Gastrocnemius medialis (tissue), 4 donors: ENCODE data around the gene FAM110A. TPM values are rescaled to one million over a fixed set of nuclear protein-coding genes. Genes with fewer than 3 reads are reported as not detected.

Experiments
- ATAC-seq, 2 donors: fragments of 150-250 bp; one replicate each; pipeline ENCODE4 v1.9.1; 2016
- DNase-seq, 2 donors: peaks; one replicate each; pipeline ENCODE4 v3.0.0-alpha.2; 2019
- H3K27ac ChIP-seq, 4 donors: fragments of 200-600 bp; sonication (generic); 1 replicate in 1 of 4; 2 replicates in 3 of 4; pipeline ENCODE4 v1.5.1; 2016 to 2018; ENCODE audit warnings: mild to moderate bottlenecking in 2 of 4, moderate library complexity in 1 of 4
- H3K27me3 ChIP-seq, 3 donors: fragments of 200-600 bp; sonication (generic) in 2 of 3; 1 replicate in 1 of 3; 2 replicates in 2 of 3; pipeline versions ENCODE4 v1.5.1 to v1.6.0; 2016 to 2019; ENCODE audit warnings: mild to moderate bottlenecking in 1 of 3, moderate library complexity in 1 of 3
- H3K36me3 ChIP-seq, 2 donors: fragments of 200-600 bp; sonication (generic) in 1 of 2; one replicate each; pipeline ENCODE4 v1.5.1; 2017 to 2018
- H3K4me1 ChIP-seq, 2 donors: fragments of 200-600 bp; sonication (generic) in 1 of 2; one replicate each; pipeline ENCODE4 v1.5.1; 2016 to 2017; ENCODE audit warnings: mild to moderate bottlenecking in 2 of 2
- H3K4me3 ChIP-seq, 4 donors: fragments of 200-600 bp; sonication (generic) in 3 of 4; 1 replicate in 1 of 4; 2 replicates in 3 of 4; pipeline ENCODE4 v1.5.1; 2016 to 2019; ENCODE audit warnings: mild to moderate bottlenecking in 2 of 4
- H3K9me3 ChIP-seq, 3 donors: fragments of 200-600 bp; sonication (generic) in 2 of 3; 1 replicate in 1 of 3; 2 replicates in 2 of 3; pipeline ENCODE4 v1.5.1; 2016 to 2019
- POLR2A ChIP-seq, 2 donors: fragments of 450-650 bp; IDR thresholded peaks; one replicate each; pipeline ENCODE4 v1.6.1; 2017; ENCODE audit warnings: antibody characterized with exemption in 2 of 2, mild to moderate bottlenecking in 2 of 2, moderate library complexity in 2 of 2
- in situ Hi-C, 4 donors: fragments of 200-750 bp; cut with MboI; loops; one replicate each; pipeline versions ENCODE4 v1.15.0 to v1.8.0; 2017; ENCODE audit warnings: low sequenced_read_pairs in 4 of 4
- intact Hi-C: fragments of 100-400 bp; cut with DNase I; formaldehyde crosslinking; loops from one replicate; pipeline ENCODE4 v1.15.1; 2023; ENCODE audit warnings: low total_unique reads
- total RNA-seq, 4 donors: library from RNA; depleted of rRNA; stranded (reverse); fragments of >200 nt; gene quantifications; one replicate each; pipeline versions ENCODE4 v1.1.0 to v1.2.3, GENCODE V29; 2016
- TF ChIP-seq, protein P1 (sequence below), 5 experiments: fragments of 450-650 bp in 3 of 5; fragments of 200-600 bp in 2 of 5; sonication (generic) in 2 of 5; IDR thresholded peaks in 4 of 5; conservative IDR thresholded peaks in 1 of 5; 1 replicate in 4 of 5; 2 replicates in 1 of 5; pipeline ENCODE4 v1.5.1; 2016 to 2019; ENCODE audit warnings: antibody characterized with exemption in 5 of 5, mild to moderate bottlenecking in 3 of 5, moderate library complexity in 3 of 5

Gene FAM110A
- total RNA-seq, 4 donors from 2014 or later: 0.25 to 6.2 (median 1.9) TPM

DNA sequence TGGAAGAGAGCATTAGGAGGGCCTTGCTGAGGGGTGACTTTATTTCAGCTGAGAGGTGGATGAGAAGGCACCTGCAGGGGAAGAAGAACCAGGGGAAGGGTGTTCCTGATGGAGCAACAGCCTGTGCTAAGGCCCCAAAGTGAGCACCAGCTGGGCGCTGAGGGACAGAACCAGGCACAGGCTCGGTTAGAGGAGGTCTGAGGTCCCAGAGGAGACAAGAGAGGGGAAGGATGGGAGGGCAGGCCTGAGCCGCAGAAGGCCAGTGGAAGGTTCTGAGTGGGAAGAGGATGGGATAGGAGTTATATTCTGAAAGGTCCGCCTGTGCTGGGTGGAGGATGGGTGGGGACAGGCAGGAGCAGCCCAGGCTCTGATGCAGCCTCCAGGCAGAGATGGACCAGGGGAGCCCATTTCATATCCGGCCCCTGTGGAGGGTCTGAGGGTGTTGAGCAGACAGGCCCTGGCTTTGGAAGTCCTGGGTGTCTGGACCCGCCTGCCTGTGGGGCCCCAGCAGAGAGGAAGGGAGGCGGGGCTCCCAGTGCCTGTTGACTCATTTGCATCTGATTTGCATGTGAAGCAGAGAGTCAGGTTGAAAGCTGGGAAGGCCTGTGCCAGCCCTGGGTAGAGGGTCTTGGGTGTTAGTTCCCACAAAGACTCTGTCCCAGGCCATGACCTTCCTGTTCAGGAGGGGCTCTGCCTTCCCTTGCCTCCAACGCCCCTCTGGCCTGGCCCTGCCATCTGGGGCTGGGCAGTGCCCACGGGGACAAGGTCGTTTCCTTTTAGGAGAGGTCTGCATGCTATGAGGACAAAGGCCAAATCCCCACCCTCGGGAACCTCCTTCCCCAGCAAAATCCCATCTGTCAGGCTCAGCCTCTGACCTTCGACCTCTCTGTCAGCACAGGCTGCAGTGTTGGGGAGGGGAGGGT, 10.6 kb upstream of the FAM110A start:
- TF ChIP-seq POLR2A (IDR thresholded peaks at IDR 0.05): no peak
- TF ChIP-seq, protein P1, sequence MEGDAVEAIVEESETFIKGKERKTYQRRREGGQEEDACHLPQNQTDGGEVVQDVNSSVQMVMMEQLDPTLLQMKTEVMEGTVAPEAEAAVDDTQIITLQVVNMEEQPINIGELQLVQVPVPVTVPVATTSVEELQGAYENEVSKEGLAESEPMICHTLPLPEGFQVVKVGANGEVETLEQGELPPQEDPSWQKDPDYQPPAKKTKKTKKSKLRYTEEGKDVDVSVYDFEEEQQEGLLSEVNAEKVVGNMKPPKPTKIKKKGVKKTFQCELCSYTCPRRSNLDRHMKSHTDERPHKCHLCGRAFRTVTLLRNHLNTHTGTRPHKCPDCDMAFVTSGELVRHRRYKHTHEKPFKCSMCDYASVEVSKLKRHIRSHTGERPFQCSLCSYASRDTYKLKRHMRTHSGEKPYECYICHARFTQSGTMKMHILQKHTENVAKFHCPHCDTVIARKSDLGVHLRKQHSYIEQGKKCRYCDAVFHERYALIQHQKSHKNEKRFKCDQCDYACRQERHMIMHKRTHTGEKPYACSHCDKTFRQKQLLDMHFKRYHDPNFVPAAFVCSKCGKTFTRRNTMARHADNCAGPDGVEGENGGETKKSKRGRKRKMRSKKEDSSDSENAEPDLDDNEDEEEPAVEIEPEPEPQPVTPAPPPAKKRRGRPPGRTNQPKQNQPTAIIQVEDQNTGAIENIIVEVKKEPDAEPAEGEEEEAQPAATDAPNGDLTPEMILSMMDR (IDR thresholded peaks at IDR 0.05 in 4 of 5, conservative IDR thresholded peaks at IDR 0.05 in 1 of 5): no peak
- Histone ChIP-seq H3K9me3 (no peaks in the 10 kb centered on the region), H3K4me3 (no peak overlapping the region), H3K36me3 (no peaks in the 10 kb centered on the region), H3K4me1 (peaks cover 25 to 33% of the 10 kb centered on the region in 2 donors), H3K27me3 (no peaks in the 10 kb centered on the region), H3K27ac (peak overlapping the region in 1 of 4 donors; percentile 29)
- intact Hi-C loops: no loop called here
- DNase-seq: no peak
- no peak for ATAC-seq
- in situ Hi-C loops: loop anchor here in 2 of 4 donors (25.0 kb wide), 2 partner anchors 289 to 389 kb away; partner anchors contain the start of genes C20orf202 (in 1 of the 2) and PSMF1 (in 1 of the 2)

DNA sequence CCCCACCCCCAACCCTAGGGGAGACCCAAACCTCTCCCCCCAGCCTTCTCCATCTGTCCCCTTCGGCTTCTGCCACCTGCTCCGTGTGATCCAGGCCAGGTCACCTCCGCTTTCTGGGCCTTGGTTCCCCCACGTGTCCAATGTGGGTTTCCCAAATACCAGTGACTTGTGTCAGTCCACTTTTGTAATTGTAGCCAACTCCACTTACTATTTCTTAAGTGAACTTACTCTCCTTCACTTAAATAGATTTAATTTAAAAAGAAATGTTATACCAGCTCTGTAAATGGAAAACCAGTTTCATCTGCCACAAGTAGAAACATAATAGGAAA, 10.0 kb upstream of the FAM110A start:
- ATAC-seq (peak; percentile 35 to 57), DNase-seq (no peak)
- H3K4me3 ChIP-seq: no peak overlapping the region
- in situ Hi-C loops (loop anchor here in 2 of 4 donors (25.0 kb wide), 2 partner anchors 289 to 389 kb away; partner anchors contain the start of genes C20orf202 (in 1 of the 2) and PSMF1 (in 1 of the 2)), intact Hi-C loops (no loop called here)
- TF ChIP-seq, protein P1 (IDR thresholded peaks at IDR 0.05 in 4 of 5, conservative IDR thresholded peaks at IDR 0.05 in 1 of 5): no peak
- H3K27me3 ChIP-seq: no peaks in the 10 kb centered on the region
- H3K4me1 ChIP-seq: peaks cover 25 to 33% of the 10 kb centered on the region in 2 donors
- no peaks in the 10 kb centered on the region for H3K9me3 ChIP-seq
- H3K27ac ChIP-seq: peak overlapping the region in 1 of 4 donors; percentile 29
- no peaks in the 10 kb centered on the region for H3K36me3 ChIP-seq

DNA sequence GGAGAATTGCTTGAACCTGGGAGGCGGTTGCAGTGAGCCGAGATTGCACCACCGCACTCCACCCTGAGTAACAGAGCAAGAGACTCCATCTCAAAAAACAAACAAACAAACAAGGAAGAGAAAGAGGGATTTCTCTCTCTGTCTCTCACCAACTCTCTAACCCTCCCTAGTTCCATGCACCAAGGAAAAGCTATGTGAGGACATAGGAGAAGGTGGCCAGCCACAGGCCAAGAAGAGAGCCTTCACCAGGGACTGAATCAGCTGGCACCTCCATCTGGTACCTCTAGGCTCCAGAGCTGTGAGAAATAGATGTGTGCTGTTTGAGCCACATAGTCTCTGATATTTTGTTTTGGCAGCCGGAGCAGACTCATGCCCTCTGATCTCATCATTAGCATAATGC, 9.0 kb upstream of the FAM110A start:
- in situ Hi-C loops: loop anchor here in 2 of 4 donors (25.0 kb wide), 2 partner anchors 288 to 388 kb away; partner anchors contain the start of genes C20orf202 (in 1 of the 2) and PSMF1 (in 1 of the 2)
- Histone ChIP-seq H3K9me3 (no peaks in the 10 kb centered on the region), H3K36me3 (no peaks in the 10 kb centered on the region), H3K4me1 (peaks cover 29 to 33% of the 10 kb centered on the region in 2 donors), H3K27me3 (no peaks in the 10 kb centered on the region), H3K27ac (no peak overlapping the region), H3K4me3 (no peak overlapping the region)
- ATAC-seq (peak in 1 of 2 donors; percentile 8), DNase-seq (no peak)
- no peak for TF ChIP-seq POLR2A (IDR thresholded peaks at IDR 0.05)
- TF ChIP-seq, protein P1 (IDR thresholded peaks at IDR 0.05 in 4 of 5, conservative IDR thresholded peaks at IDR 0.05 in 1 of 5): no peak
- intact Hi-C loops: no loop called here

DNA sequence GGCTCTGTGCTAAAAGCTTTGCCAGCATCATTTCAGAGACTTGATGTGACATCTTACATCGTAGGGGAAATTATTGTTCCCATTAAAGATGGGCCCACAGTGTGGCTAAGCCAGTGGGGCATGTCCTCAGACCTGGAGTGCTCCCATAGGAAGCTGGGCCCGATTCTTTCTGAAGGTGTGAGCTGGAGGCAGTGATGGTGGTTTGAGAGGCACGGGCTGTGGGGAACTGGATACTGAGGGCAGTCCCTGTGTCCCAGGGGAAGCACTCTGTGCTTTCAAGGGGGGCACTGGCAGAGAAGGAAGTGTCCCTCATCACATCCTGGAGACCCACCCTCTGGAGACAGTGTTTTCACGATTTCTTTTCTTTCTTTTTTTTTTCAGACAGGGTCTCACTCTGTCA, 8.6 kb upstream of the FAM110A start:
- in situ Hi-C loops: loop anchor here in 2 of 4 donors (25.0 kb wide), 2 partner anchors 287 to 387 kb away; partner anchors contain the start of genes C20orf202 (in 1 of the 2) and PSMF1 (in 1 of the 2)
- no peak for DNase-seq
- intact Hi-C loops: no loop called here
- Histone ChIP-seq H3K27me3 (no peaks in the 10 kb centered on the region), H3K4me1 (peaks cover 29 to 33% of the 10 kb centered on the region in 2 donors), H3K36me3 (no peaks in the 10 kb centered on the region), H3K4me3 (no peak overlapping the region), H3K27ac (no peak overlapping the region), H3K9me3 (no peaks in the 10 kb centered on the region)
- TF ChIP-seq POLR2A (IDR thresholded peaks at IDR 0.05): no peak
- TF ChIP-seq, protein P1 (IDR thresholded peaks at IDR 0.05 in 4 of 5, conservative IDR thresholded peaks at IDR 0.05 in 1 of 5): no peak
- ATAC-seq: no peak
